GM20000 (cell line): ENCODE results near the gene CFAP221.
A peak's percentile ranks its signal among the peaks of the same experiment; 100 is the strongest.

Experiments used
- DNase-seq: peaks from one replicate; pipeline ENCODE4 v3.0.0; 2012; ENCODE audit warnings: low spot score
- CTCF ChIP-seq: IDR thresholded peaks from 2 replicates; pipeline ENCODE4 v1.5.1; 2012; ENCODE audit warnings: mild to moderate bottlenecking, control low read depth; ENCODE audit errors: extremely low read depth, missing control alignments

The CFAP221 gene

DNA sequence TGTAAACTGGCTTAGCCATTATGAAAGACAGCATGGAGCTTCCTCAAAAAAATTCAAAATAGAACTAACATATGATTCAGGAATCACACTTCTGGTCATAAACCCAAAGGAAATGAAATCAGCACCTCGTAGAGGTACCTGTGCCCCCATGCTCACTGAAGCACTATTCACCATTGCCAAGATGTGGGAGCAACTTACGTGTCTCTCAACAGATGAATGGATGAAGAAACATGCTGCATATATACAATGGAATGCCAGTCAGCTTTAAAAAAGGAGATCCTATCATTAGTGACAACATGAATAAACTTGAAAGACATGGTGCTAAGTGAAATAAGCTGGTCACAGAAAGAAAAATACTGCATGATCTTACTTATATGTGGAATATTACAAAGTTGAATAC is 28.1 kb upstream of the CFAP221 start:
- no peak for DNase-seq

GRCh38 chr2:119517433-119517832 is 26.8 kb upstream of the CFAP221 start:
- peak; percentile 84 for DNase-seq
- TF ChIP-seq CTCF: peak; percentile 69

More for the DNA sequence above, 28.1 kb upstream of the CFAP221 start:
- TF ChIP-seq CTCF: no peak

GRCh38 chr2:119518401-119519056 is 25.7 kb upstream of the CFAP221 start:
- no peak for TF ChIP-seq CTCF
- DNase-seq: no peak

- TF ChIP-seq CTCF: no peak
- no peak for DNase-seq
Measured at GRCh38 chr2:119519057-119519408, 25.2 kb upstream of the CFAP221 start.

DNA sequence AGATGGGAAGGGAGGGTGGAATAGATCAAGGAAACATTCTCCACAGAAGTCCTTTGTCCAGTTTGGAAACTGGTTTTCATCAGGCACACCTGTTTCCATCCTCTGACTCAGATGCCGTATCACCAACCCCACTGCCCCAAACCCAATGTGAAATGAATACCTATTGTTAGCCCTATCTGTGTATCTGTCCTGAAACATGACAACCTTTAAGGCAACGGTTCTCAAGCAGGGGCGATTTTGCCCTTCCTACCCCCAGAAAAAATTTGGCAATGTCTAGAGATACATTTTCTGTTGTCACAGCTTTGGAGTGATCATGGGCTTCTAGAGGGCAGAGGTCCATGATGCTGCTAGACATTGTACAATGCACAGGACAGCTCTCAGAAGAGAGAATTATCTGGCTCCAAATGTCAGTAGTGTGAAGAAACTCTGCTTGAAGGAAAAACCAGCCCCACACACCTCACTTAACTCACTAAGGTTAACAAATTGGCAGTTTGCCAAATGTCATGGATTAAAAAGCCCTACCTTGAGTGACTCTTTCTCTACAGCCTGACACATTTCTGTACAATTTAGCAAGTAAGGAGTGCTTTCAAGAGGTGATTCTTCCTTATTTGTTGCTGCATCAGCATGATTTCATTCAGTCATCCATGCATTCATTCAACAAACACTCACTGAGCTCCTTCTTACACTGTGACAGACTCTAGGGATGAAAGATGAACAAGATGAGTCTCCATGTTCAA is 23.4 kb upstream of the CFAP221 start:
- TF ChIP-seq CTCF: no peak

GRCh38 chr2:119521433-119522050 is 22.7 kb upstream of the CFAP221 start:
- DNase-seq: no peak
- no peak for TF ChIP-seq CTCF

More for the DNA sequence above, 23.4 kb upstream of the CFAP221 start:
- DNase-seq: no peak

DNA sequence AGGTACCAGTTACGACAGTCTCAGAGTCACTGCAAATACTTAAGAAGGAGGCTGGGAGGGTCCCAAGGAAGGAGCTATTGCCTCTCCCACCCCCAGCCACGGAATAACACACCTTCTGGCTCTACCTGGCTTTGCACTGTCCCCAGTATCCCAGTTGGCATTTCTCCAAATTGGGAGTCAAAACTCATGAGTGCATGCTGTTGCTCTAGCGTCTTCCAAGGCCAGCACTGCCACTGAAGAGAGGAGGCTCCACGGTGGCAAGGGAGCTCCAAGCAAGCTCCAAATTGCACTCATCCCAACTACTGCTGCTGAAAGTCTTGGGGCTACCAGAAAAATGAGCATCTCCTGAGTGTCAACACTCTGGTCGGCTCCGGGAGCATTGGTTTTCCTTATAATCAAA is 21.6 kb upstream of the CFAP221 start:
- no peak for TF ChIP-seq CTCF
- no peak for DNase-seq
